Vagina (tissue), 2 donors: Measurements from ENCODE around the gene APOL1.
"Not testable (repeated sequence)": the region's sequence is repeated elsewhere in the genome, so short reads cannot be mapped to it uniquely, and the experiment has no call there.

Experiments
- POLR2A ChIP-seq, 2 donors: fragments of 450-650 bp; IDR thresholded peaks; one replicate each; pipeline ENCODE4 v1.6.1; 2017; ENCODE audit warnings: antibody characterized with exemption in 2 of 2, mild to moderate bottlenecking in 2 of 2, moderate library complexity in 2 of 2
- POLR2AphosphoS5 ChIP-seq, 2 donors: sonication (generic); formaldehyde crosslinking; IDR thresholded peaks; one replicate each; pipeline ENCODE4 v1.9.0; 2017; ENCODE audit warnings: antibody characterized with exemption in 2 of 2, mild to moderate bottlenecking in 2 of 2, low read depth in 1 of 2; ENCODE audit not compliant: insufficient read depth in 1 of 2
- TF ChIP-seq, protein P1 (sequence below), 3 experiments: fragments of 450-650 bp in 2 of 3; fragments of 200-600 bp in 1 of 3; sonication (generic) in 1 of 3; IDR thresholded peaks; one replicate each; pipeline ENCODE4 v1.5.1; 2017 to 2019; ENCODE audit warnings: antibody characterized with exemption in 3 of 3, mild to moderate bottlenecking in 2 of 3, moderate library complexity in 2 of 3

- TF ChIP-seq, protein P1, sequence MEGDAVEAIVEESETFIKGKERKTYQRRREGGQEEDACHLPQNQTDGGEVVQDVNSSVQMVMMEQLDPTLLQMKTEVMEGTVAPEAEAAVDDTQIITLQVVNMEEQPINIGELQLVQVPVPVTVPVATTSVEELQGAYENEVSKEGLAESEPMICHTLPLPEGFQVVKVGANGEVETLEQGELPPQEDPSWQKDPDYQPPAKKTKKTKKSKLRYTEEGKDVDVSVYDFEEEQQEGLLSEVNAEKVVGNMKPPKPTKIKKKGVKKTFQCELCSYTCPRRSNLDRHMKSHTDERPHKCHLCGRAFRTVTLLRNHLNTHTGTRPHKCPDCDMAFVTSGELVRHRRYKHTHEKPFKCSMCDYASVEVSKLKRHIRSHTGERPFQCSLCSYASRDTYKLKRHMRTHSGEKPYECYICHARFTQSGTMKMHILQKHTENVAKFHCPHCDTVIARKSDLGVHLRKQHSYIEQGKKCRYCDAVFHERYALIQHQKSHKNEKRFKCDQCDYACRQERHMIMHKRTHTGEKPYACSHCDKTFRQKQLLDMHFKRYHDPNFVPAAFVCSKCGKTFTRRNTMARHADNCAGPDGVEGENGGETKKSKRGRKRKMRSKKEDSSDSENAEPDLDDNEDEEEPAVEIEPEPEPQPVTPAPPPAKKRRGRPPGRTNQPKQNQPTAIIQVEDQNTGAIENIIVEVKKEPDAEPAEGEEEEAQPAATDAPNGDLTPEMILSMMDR (IDR thresholded peaks at IDR 0.05): not testable (repeated sequence)
- not testable (repeated sequence) for TF ChIP-seq POLR2AphosphoS5 (IDR thresholded peaks at IDR 0.05; ENCODE audit: insufficient read depth in 1 of 2, low read depth in 1 of 2); POLR2A (IDR thresholded peaks at IDR 0.05)
Measured at GRCh38 chr22:36250292-36250960, 2.5 kb upstream of the APOL1 start.
